HG02610 (cell line): Measurements from ENCODE around the gene HEG1.

ENCODE experiments used
- ATAC-seq: cut with Tn5 transposase; IDR thresholded peaks from one replicate; pipeline ENCODE4 v1.9.1; 2021; ENCODE audit warnings: mild to moderate bottlenecking, moderate library complexity; ENCODE audit not compliant: unreplicated experiment

HEG1 gene

GRCh38 chr3:125050488-125051090, 5.2 kb downstream of the HEG1 start:
- no peak for ATAC-seq

- ATAC-seq, result no peak
Measured at GRCh38 chr3:125048282-125048681, 7.5 kb downstream of the HEG1 start.

GRCh38 chr3:125045965-125046364, 9.8 kb downstream of the HEG1 start:
- ATAC-seq, result no peak

GRCh38 chr3:125045194-125045593, 10.6 kb downstream of the HEG1 start:
- ATAC-seq, result no peak

GRCh38 chr3:125043599-125044151, 12.1 kb downstream of the HEG1 start:
- no peak for ATAC-seq

GRCh38 chr3:125042725-125043406, 12.9 kb downstream of the HEG1 start:
- ATAC-seq, result no peak

- no peak for ATAC-seq
Measured at GRCh38 chr3:125039131-125040100, 16.4 kb downstream of the HEG1 start.

GRCh38 chr3:125037498-125038150, 18.2 kb downstream of the HEG1 start:
- ATAC-seq, result no peak

GRCh38 chr3:125035217-125035616, 20.6 kb downstream of the HEG1 start:
- peak; percentile 74 for ATAC-seq

GRCh38 chr3:125033616-125034015, 22.2 kb downstream of the HEG1 start:
- no peak for ATAC-seq

- no peak for ATAC-seq
Measured at GRCh38 chr3:125033135-125033534, 22.7 kb downstream of the HEG1 start.

GRCh38 chr3:125032683-125033082, 23.1 kb downstream of the HEG1 start:
- no peak for ATAC-seq

GRCh38 chr3:125032100-125032643, 23.6 kb downstream of the HEG1 start:
- ATAC-seq, result no peak

- no peak for ATAC-seq
Measured at GRCh38 chr3:125031544-125031943, 24.3 kb downstream of the HEG1 start.

- ATAC-seq, result no peak
Measured at GRCh38 chr3:125028657-125029056, 27.1 kb downstream of the HEG1 start.

GRCh38 chr3:125025642-125026041, 30.2 kb downstream of the HEG1 start:
- ATAC-seq, result no peak

- no peak for ATAC-seq
Measured at GRCh38 chr3:125024817-125025216, 31.0 kb downstream of the HEG1 start.

GRCh38 chr3:125023833-125024555, 31.8 kb downstream of the HEG1 start:
- ATAC-seq, result no peak

GRCh38 chr3:125022206-125022605, 33.6 kb downstream of the HEG1 start:
- no peak for ATAC-seq

GRCh38 chr3:125019271-125019670, 36.5 kb downstream of the HEG1 start:
- ATAC-seq, result no peak
